Endothelial cell of umbilical vein (primary cell): ENCODE data around the gene SMIM11. TPM values are rescaled to one million over a fixed set of nuclear protein-coding genes. Genes with fewer than 3 reads are reported as not detected.

Experiments
- BruUV-seq: library from RNA; stranded (reverse); fragments of 400-500 nt; replicated peaks from 2 replicates; lab custom pipeline; 2021; lab: Mats Ljungman, UMichigan
- CTCF ChIA-PET: fragments of 300-600, 350-600 bp; sonication (Branson Sonifier 250); formaldehyde crosslinking; loops from one replicate; lab custom pipeline; 2021; ENCODE audit warnings: antibody characterized with exemption, inconsistent platforms; lab: Charles Lee
- POLR2A ChIA-PET: fragments of 300-600, 350-600 bp; sonication (Branson Sonifier 250); formaldehyde crosslinking; loops from one replicate; lab custom pipeline; 2021; ENCODE audit warnings: antibody characterized with exemption, inconsistent platforms; lab: Charles Lee
- DNase-seq: peaks from one replicate; pipeline ENCODE4 v3.0.0-alpha.2; 2011; ENCODE audit warnings: low read depth, low spot score
- FAIRE-seq: peaks from 2 replicates; lab custom pipeline; 2011; peaks lifted over from hg19 to GRCh38; lab: Jason Lieb, UNC
- H2AFZ ChIP-seq: 2 replicates; pipeline ENCODE4 v1.6.0; 2012; ENCODE audit warnings: low read depth, low read length, control low read depth, inconsistent platforms
- H3K27ac ChIP-seq: 2 replicates; pipeline ENCODE4 v1.5.1; 2011; ENCODE audit warnings: low read depth, mild to moderate bottlenecking, control low read depth, low read length, moderate library complexity; ENCODE audit not compliant: insufficient read depth
- H3K27me3 ChIP-seq, 2 experiments: 2 replicates each; pipeline versions ENCODE4 v1.6.0 to v1.6.1; 2011; ENCODE audit warnings: low read length in 2 of 2, mixed read lengths in 1 of 2; ENCODE audit not compliant: control insufficient read depth in 2 of 2, insufficient read depth in 2 of 2
- H3K36me3 ChIP-seq, 2 experiments: 2 replicates in 1 of 2; 3 replicates in 1 of 2; pipeline ENCODE4 v1.5.1; 2011; ENCODE audit warnings: low read length in 2 of 2, mild to moderate bottlenecking in 1 of 2, moderate library complexity in 1 of 2; ENCODE audit not compliant: control insufficient read depth in 2 of 2, insufficient read depth in 2 of 2; ENCODE audit errors: extremely low read depth in 1 of 2
- H3K4me1 ChIP-seq: 3 replicates; pipeline ENCODE4 v1.5.1; 2011; ENCODE audit warnings: mild to moderate bottlenecking, low read length; ENCODE audit not compliant: control insufficient read depth, insufficient read depth; ENCODE audit errors: extremely low read depth
- H3K4me2 ChIP-seq: 2 replicates; pipeline ENCODE4 v1.6.1; 2011; ENCODE audit warnings: low read length, control low read depth, mixed read lengths; ENCODE audit not compliant: insufficient read depth
- H3K4me3 ChIP-seq, 3 experiments: fragments of 200-600 bp in 1 of 3; sonication (generic), shearing (Covaris generic) in 1 of 3; replicated peaks in 1 of 3; 2 replicates each; pipeline ENCODE4 v1.5.1; 2011 to 2016; ENCODE audit warnings: control low read depth in 3 of 3, low read length in 3 of 3, mild to moderate bottlenecking in 2 of 3, inconsistent platforms in 1 of 3, low read depth in 1 of 3, moderate library complexity in 1 of 3; ENCODE audit not compliant: insufficient read depth in 1 of 3
- H3K79me2 ChIP-seq: 2 replicates; pipeline ENCODE4 v1.6.0; 2012; ENCODE audit warnings: low read length, inconsistent platforms; ENCODE audit not compliant: control insufficient read depth, insufficient read depth
- H3K9ac ChIP-seq: replicated peaks from 2 replicates; pipeline ENCODE3; 2011; ENCODE audit warnings: low read length, control low read depth; ENCODE audit not compliant: insufficient read depth; ENCODE audit errors: extremely low read depth
- H3K9me1 ChIP-seq: replicated peaks from 3 replicates; pipeline ENCODE4 v1.6.0; 2011; ENCODE audit warnings: mild to moderate bottlenecking, low read length; ENCODE audit not compliant: control insufficient read depth, insufficient read depth; ENCODE audit errors: extremely low read depth
- H3K9me3 ChIP-seq: replicated peaks from 2 replicates; pipeline ENCODE4 v1.5.1; 2012; ENCODE audit warnings: low read length, inconsistent platforms; ENCODE audit not compliant: control insufficient read depth, insufficient read depth
- H4K20me1 ChIP-seq: replicated peaks from 2 replicates; pipeline ENCODE3; 2011; ENCODE audit warnings: mild to moderate bottlenecking, low read length; ENCODE audit not compliant: control insufficient read depth, insufficient read depth; ENCODE audit errors: extremely low read depth
- EZH2 ChIP-seq: IDR thresholded peaks from 2 replicates; pipeline ENCODE4 v1.6.1; 2012; ENCODE audit warnings: borderline replicate concordance, low read depth, mild to moderate bottlenecking, moderate library complexity, low read length, inconsistent platforms; ENCODE audit not compliant: severe bottlenecking
- FOS ChIP-seq: IDR thresholded peaks from 2 replicates; pipeline ENCODE4 v1.6.1; 2011; ENCODE audit warnings: mild to moderate bottlenecking, low read length, moderate library complexity, borderline replicate concordance; ENCODE audit not compliant: insufficient read depth
- GATA2 ChIP-seq: IDR thresholded peaks from 2 replicates; pipeline ENCODE4 v1.7.0; 2011; ENCODE audit warnings: low read depth, mild to moderate bottlenecking, moderate library complexity, mixed read lengths, low read length; ENCODE audit not compliant: insufficient read length, insufficient read depth
- JUN ChIP-seq: IDR thresholded peaks from 2 replicates; pipeline ENCODE4 v1.6.1; 2011; ENCODE audit warnings: borderline replicate concordance, low read depth; ENCODE audit not compliant: insufficient read length, insufficient read depth
- MAX ChIP-seq: IDR thresholded peaks from 2 replicates; pipeline ENCODE4 v1.6.1; 2011; ENCODE audit not compliant: insufficient read depth, insufficient read length
- MYC ChIP-seq: IDR thresholded peaks from one replicate; pipeline ENCODE4 v1.6.1; 2011; ENCODE audit warnings: mild to moderate bottlenecking, low read depth, low read length
- POLR2A ChIP-seq: IDR thresholded peaks from 2 replicates; pipeline ENCODE4 v1.6.1; 2012; ENCODE audit warnings: low read depth, mild to moderate bottlenecking, control low read depth, low read length
- POLR2AphosphoS5 ChIP-seq: IDR thresholded peaks from 2 replicates; pipeline ENCODE4 v1.6.1; 2012; ENCODE audit warnings: low read depth, mild to moderate bottlenecking, control low read depth, low read length, moderate library complexity; ENCODE audit not compliant: insufficient read depth
- dilution Hi-C: fragments of 300-500 bp; cut with MboI; formaldehyde crosslinking; loops from one replicate; pipeline ENCODE4 v1.15.0; 2019; ENCODE audit warnings: low sequenced_read_pairs; ENCODE audit not compliant: extremely low pct_ligation_motif_present
- intact Hi-C: fragments of 100-400 bp; cut with micrococcal nuclease; formaldehyde crosslinking; loops from one replicate; pipeline ENCODE4 v1.10.0; 2022
- polyA plus RNA-seq, 4 experiments: library from polyadenylated mRNA; depleted of rRNA in 3 of 4; stranded (reverse) in 3 of 4; unstranded in 1 of 4; fragments of >200 nt; gene quantifications; 2 replicates each; pipeline versions ENCODE4 v1.2.1 to v1.2.3, GENCODE V29; 2011 to 2012; ENCODE audit warnings: missing spikeins in 1 of 4
- total RNA-seq: library from RNA; stranded (reverse); gene quantifications from 2 replicates; pipeline ENCODE4 v1.2.3, GENCODE V29; 2021
- TF ChIP-seq, protein P1 (sequence below), 2 donors: IDR thresholded peaks; 1 replicate in 1 of 2; 2 replicates in 1 of 2; pipeline ENCODE4 v1.5.1; 2011; ENCODE audit warnings: low read length in 2 of 2, mild to moderate bottlenecking in 2 of 2, moderate library complexity in 2 of 2, control low read depth in 1 of 2, inconsistent platforms in 1 of 2, low read depth in 1 of 2; ENCODE audit not compliant: insufficient read depth in 1 of 2; ENCODE audit errors: extremely low read depth in 1 of 2

The SMIM11 gene
- total and polyA plus RNA-seq, 2 donors (not counting 3 experiments of a cell fraction or from before 2014, with no cell fraction given), result 1.4 to 1.5 TPM

DNA sequence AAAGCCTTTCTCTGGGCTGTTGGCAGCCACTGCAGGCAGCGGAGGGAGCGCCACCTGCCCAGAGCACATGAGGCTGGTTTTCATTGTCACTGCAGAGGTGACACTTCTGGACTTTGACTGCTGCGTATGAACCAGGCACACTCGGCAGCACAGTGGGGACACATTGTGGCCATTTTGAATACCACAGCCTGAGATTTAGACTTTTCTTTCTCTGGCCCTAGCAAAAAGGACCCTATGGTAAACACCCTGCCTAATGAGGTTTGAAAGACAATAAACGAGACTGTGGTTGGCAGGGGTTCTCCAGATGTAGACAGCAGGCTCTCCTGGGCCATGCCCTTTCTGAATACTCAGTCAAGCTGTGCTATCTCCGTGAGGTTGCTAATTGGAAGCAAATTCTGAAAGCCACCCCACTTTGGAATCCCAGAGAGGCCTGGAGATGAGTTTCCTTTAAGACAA, 23.5 kb upstream of the SMIM11 start:
- FAIRE-seq, result peak; percentile 69
- peak; percentile 39 for DNase-seq
- no TSS peak for BruUV-seq
- no peak overlapping the region for H3K4me2 ChIP-seq
- dilution Hi-C loops (no loop called here), intact Hi-C loops (no loop called here)
- H3K27ac ChIP-seq, result no peak overlapping the region
- no peak overlapping the region for H3K4me3 ChIP-seq
- no peak overlapping the region for H2AFZ ChIP-seq
- H3K79me2 ChIP-seq, result no peaks in the 10 kb centered on the region
- H3K27me3 ChIP-seq, result peaks cover 12 to 17% of the 10 kb centered on the region in 2 experiments
- ChIA-PET CTCF (interaction anchor here (4.9 to 22.9 kb wide), 2 partner anchors 15 to 430 kb away, joined by 25 to 867 read pairs; no protein-coding TSS in a partner anchor), POLR2A (no interaction called here)
- H4K20me1 ChIP-seq, result no peaks in the 10 kb centered on the region
- H3K36me3 ChIP-seq, result no peaks in the 10 kb centered on the region
- no peak for TF ChIP-seq JUN
- TF ChIP-seq, protein P1, sequence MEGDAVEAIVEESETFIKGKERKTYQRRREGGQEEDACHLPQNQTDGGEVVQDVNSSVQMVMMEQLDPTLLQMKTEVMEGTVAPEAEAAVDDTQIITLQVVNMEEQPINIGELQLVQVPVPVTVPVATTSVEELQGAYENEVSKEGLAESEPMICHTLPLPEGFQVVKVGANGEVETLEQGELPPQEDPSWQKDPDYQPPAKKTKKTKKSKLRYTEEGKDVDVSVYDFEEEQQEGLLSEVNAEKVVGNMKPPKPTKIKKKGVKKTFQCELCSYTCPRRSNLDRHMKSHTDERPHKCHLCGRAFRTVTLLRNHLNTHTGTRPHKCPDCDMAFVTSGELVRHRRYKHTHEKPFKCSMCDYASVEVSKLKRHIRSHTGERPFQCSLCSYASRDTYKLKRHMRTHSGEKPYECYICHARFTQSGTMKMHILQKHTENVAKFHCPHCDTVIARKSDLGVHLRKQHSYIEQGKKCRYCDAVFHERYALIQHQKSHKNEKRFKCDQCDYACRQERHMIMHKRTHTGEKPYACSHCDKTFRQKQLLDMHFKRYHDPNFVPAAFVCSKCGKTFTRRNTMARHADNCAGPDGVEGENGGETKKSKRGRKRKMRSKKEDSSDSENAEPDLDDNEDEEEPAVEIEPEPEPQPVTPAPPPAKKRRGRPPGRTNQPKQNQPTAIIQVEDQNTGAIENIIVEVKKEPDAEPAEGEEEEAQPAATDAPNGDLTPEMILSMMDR (IDR thresholded peaks at IDR 0.05; ENCODE audit: extremely low read depth in 1 of 2, insufficient read depth in 1 of 2, low read depth in 1 of 2, low read length in 2 of 2), result peak; percentile 35 to 55
- no peaks in the 10 kb centered on the region for H3K9me1 ChIP-seq
- no peaks in the 10 kb centered on the region for H3K9me3 ChIP-seq
- H3K9ac ChIP-seq, result no peak overlapping the region
- no peaks in the 10 kb centered on the region for H3K4me1 ChIP-seq

- intact Hi-C loops, result no loop called here
- DNase-seq, result no peak
- Histone ChIP-seq H3K9me1 (no peaks in the 10 kb centered on the region), H3K4me2 (no peak overlapping the region), H3K4me1 (no peaks in the 10 kb centered on the region), H2AFZ (no peak overlapping the region), H3K79me2 (no peaks in the 10 kb centered on the region), H3K9ac (no peak overlapping the region), H3K27ac (no peak overlapping the region), H4K20me1 (no peaks in the 10 kb centered on the region), H3K36me3 (no peaks in the 10 kb centered on the region), H3K9me3 (no peaks in the 10 kb centered on the region), H3K27me3 (peaks cover 10 to 14% of the 10 kb centered on the region in 2 experiments), H3K4me3 (no peak overlapping the region)
- CTCF ChIA-PET, result interaction anchor here (4.9 to 22.9 kb wide), 2 partner anchors 14 to 431 kb away, joined by 25 to 867 read pairs; no protein-coding TSS in a partner anchor
- POLR2A ChIA-PET, result no interaction called here
- no TSS peak for BruUV-seq
- FAIRE-seq, result no peak
- dilution Hi-C loops, result no loop called here
- TF ChIP-seq EZH2, result no peak
- TF ChIP-seq, protein P1 (IDR thresholded peaks at IDR 0.05; ENCODE audit: extremely low read depth in 1 of 2, insufficient read depth in 1 of 2, low read depth in 1 of 2, low read length in 2 of 2), result no peak
- no peak for TF ChIP-seq POLR2AphosphoS5
- TF ChIP-seq JUN, result no peak
- TF ChIP-seq GATA2, result no peak
- TF ChIP-seq POLR2A, result no peak
- TF ChIP-seq FOS, result no peak
- TF ChIP-seq MAX, result no peak
- no peak for TF ChIP-seq MYC
Measured at GRCh38 chr21:34352556-34352955, 22.8 kb upstream of the SMIM11 start.
